ENCODE data around the gene TUBGCP3.
"Not testable (repeated sequence)": the region's sequence is repeated elsewhere in the genome, so short reads cannot be mapped to it uniquely, and the experiment has no call there.

Gene TUBGCP3

DNA sequence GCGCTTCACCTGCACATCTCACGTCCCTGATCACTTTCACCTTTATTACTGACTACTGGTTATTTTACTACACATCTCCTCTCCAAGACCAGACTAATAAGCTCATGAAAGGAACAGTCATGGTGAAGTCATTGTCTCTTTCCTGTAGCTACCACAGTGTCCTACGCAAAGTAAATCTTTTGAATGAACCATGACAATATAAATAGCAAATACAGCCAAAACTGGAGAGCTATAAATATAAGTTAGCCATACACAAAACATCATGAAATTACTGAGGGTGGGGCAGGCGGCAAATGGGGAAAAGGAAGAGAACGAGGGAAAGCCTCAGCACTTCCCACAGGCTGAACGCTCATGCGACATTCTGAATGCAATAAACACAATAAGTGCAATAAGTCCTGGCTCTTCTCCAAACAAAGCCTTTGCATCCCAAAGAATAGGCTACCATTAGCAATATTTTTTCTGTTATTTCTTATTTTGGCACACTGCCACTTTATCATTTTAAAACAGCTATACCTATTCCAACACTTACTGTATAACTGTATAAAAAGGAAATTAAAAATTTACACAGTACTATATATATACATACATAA lies 62.5 kb downstream of the TUBGCP3 start:
- DNase-seq, result no peak

- no peak for DNase-seq
Measured at GRCh38 chr13:112522578-112522977, 65.4 kb downstream of the TUBGCP3 start.

GRCh38 chr13:112521073-112521685 lies 66.8 kb downstream of the TUBGCP3 start:
- no peak for DNase-seq

- no peak for DNase-seq
Measured at GRCh38 chr13:112519517-112520060, 68.4 kb downstream of the TUBGCP3 start.

GRCh38 chr13:112516218-112516617 lies 71.7 kb downstream of the TUBGCP3 start:
- DNase-seq, result no peak

- DNase-seq, result no peak
Measured at GRCh38 chr13:112513761-112514160, 74.2 kb downstream of the TUBGCP3 start.

GRCh38 chr13:112510987-112511685 lies 76.8 kb downstream of the TUBGCP3 start:
- no peak for DNase-seq

GRCh38 chr13:112510002-112510780 lies 77.8 kb downstream of the TUBGCP3 start:
- no peak for DNase-seq

GRCh38 chr13:112509190-112509589 lies 78.8 kb downstream of the TUBGCP3 start:
- no peak for DNase-seq

GRCh38 chr13:112506046-112506445 lies 81.9 kb downstream of the TUBGCP3 start:
- no peak for DNase-seq

GRCh38 chr13:112496166-112496565 lies 91.8 kb downstream of the TUBGCP3 start:
- no peak for DNase-seq

DNA sequence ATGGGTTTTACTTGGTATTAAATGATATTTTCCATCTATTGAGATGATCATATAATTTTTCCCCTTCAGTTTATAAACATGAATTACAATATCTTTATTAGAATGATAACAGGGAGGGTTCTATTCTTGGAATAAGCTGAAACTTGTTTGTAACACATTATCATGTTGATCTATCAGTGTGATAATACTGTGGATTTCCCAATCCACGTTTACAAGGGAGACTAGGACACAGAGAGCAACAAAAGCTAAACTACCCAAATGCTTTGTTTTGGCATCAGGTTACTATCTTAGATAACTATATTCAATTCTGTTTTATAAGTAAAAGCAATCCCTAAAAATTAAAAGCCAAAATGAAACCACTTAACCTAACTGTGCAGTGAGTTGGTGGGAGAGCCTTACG lies 92.5 kb downstream of the TUBGCP3 start:
- DNase-seq, result no peak

DNA sequence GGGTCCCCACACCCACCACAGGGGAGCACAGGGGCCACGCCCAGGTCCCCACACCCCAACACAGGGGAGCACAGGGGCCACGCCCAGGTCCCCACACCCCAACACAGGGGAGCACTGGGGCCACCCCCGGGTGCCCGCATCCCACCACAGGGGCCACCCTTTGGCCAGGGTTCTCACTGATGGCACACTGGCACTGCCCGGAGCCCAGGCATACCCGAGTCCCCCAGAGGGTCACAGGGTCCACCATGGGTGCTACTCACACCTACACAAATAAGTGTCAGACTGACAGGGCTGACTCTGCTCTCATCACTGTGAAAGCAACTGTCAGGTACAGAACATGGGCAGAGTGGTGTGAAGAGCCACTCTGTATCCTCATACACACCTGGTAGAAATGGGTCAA lies 98.8 kb downstream of the TUBGCP3 start:
- DNase-seq, result no peak

DNA sequence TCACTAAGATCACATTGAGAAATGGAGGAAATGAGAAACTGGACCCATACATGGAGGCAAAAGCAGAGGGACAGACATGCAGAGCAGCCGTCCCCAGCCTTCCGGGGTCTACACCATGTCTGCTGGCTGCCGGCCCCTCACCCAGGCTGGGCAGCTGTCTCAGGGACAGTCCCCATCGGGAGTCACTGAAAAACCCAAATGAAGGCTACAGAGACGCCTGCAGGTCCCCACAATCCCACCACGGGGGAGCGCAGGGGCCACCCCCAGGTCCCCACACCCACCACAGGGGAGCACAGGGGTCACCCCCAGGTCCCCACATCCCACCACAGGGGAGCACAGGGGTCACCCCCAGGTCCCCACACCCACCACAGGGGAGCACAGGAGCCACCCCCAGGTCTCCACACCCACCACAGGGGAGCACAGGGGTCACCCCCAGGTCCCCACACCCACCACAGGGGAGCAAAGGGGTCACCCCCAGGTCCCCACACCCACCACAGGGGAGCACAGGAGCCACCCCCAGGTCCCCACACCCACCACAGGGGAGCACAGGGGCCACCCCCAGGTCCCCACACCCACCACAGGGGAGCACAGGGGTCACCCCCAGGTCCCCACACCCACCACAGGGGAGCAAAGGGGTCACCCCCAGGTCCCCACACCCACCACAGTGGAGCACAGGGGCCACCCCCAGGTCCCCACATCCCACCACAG lies 99.5 kb downstream of the TUBGCP3 start:
- DNase-seq, result not testable (repeated sequence)

GRCh38 chr13:112487127-112487517 lies 100.8 kb downstream of the TUBGCP3 start:
- no peak for DNase-seq

GRCh38 chr13:112486386-112487126 lies 101.4 kb downstream of the TUBGCP3 start:
- DNase-seq, result no peak

- not testable (repeated sequence) for DNase-seq
Measured at GRCh38 chr13:112485814-112486213, 102.1 kb downstream of the TUBGCP3 start.

- DNase-seq, result no peak
Measured at GRCh38 chr13:112483299-112483698, 104.7 kb downstream of the TUBGCP3 start.

DNA sequence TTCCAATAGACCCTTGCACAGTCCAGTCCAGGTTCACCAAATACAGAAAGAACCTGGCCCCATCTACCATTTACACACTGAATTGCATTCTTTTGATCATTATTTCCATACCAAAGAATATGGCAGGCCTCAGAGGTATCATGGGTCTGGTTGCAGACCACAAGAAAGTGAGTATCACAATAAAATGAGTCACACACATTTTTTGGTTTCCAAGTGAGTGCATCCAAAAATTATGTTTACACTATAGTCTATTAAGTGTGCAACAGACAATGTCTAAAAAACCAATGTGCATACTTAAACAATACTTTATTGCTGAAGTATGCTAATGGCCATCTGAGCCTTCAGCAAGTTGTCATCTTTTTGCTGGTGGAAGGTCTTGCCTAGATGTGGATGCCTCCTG lies 106.5 kb downstream of the TUBGCP3 start:
- DNase-seq, result no peak

DNA sequence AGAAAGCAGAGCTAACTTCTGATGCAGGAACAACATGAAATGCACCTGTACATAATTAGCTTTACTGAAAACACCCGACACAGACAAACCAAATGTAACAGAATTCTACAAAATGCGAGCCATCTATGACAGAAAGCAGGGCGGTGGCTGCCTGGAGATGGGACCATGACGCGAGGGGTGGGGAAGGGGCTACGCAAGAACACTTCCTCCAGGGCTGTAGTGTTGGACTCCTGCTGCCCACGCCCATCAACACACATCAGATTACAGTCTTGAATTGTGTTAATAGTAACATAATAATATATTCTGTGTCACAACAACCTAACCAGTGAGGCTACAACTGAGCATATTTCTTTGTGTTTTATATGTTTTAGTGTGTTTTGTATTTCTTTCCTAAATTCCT lies 108.6 kb downstream of the TUBGCP3 start:
- DNase-seq, result no peak

- no peak for DNase-seq
Measured at GRCh38 chr13:112477070-112477619, 110.8 kb downstream of the TUBGCP3 start.

DNA sequence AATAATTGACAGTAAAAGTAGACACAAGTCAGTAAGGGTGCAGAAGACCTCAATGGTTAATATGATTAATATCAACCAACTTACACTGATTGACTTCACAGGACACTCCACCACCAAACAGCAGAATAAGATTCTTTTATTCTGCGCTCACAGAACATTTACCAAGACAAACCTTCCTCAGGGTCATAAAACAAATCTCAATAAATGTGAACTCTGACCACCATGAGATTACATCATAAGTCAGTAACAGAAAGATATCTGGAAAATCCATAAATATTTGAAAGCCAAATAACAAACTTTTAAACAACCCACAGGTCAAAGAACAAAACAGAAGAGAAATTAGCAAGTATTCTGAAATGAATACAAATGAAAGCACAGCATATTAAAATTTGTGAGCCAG lies 112.1 kb downstream of the TUBGCP3 start:
- DNase-seq, result no peak

All from activated CD4-positive, alpha-beta T cell treated with anti-CD3 and anti-CD28 coated beads, Interleukin-2, amount 50 U/mL, for 4 hours (primary cell).